Tibial artery (tissue), 4 donors: ENCODE results near the gene ZFP36.

Experiments used
- DNase-seq, 2 donors: peaks; one replicate each; pipeline ENCODE4 v3.0.0-alpha.2; 2019
- H3K27ac ChIP-seq, 2 donors: fragments of 200-600 bp; sonication (generic) in 1 of 2; 1 replicate in 1 of 2; 2 replicates in 1 of 2; pipeline ENCODE4 v1.5.1; 2018 to 2019; ENCODE audit warnings: mild to moderate bottlenecking in 1 of 2
- H3K27me3 ChIP-seq, 2 donors: fragments of 200-600 bp; sonication (generic) in 1 of 2; one replicate each; pipeline versions ENCODE4 v1.5.1 to v1.6.0; 2016 to 2019
- H3K36me3 ChIP-seq, 3 donors: fragments of 200-600 bp; sonication (generic) in 2 of 3; one replicate each; pipeline ENCODE4 v1.5.1; 2016 to 2019; ENCODE audit warnings: mild to moderate bottlenecking in 2 of 3
- H3K4me1 ChIP-seq, 4 donors: fragments of 200-600 bp; sonication (generic) in 2 of 4; 1 replicate in 3 of 4; 2 replicates in 1 of 4; pipeline ENCODE4 v1.5.1; 2016 to 2019
- H3K4me3 ChIP-seq, 2 donors: fragments of 200-600 bp; sonication (generic) in 1 of 2; 1 replicate in 1 of 2; 2 replicates in 1 of 2; pipeline ENCODE4 v1.5.1; 2018 to 2019; ENCODE audit warnings: mild to moderate bottlenecking in 2 of 2
- H3K9me3 ChIP-seq, 3 donors: fragments of 200-600 bp; sonication (generic) in 1 of 3; one replicate each; pipeline ENCODE4 v1.5.1; 2016 to 2019
- intact Hi-C: fragments of 100-400 bp; cut with DNase I; formaldehyde crosslinking; loops from one replicate; pipeline ENCODE4 v1.15.0; 2023; ENCODE audit warnings: low total_unique reads
- TF ChIP-seq, protein P1 (sequence below), 2 experiments: fragments of 200-600 bp in 1 of 2; fragments of 450-650 bp in 1 of 2; IDR thresholded peaks; one replicate each; pipeline ENCODE4 v1.5.1; 2017 to 2019; ENCODE audit warnings: antibody characterized with exemption in 2 of 2, mild to moderate bottlenecking in 1 of 2, moderate library complexity in 1 of 2

The ZFP36 gene

DNA sequence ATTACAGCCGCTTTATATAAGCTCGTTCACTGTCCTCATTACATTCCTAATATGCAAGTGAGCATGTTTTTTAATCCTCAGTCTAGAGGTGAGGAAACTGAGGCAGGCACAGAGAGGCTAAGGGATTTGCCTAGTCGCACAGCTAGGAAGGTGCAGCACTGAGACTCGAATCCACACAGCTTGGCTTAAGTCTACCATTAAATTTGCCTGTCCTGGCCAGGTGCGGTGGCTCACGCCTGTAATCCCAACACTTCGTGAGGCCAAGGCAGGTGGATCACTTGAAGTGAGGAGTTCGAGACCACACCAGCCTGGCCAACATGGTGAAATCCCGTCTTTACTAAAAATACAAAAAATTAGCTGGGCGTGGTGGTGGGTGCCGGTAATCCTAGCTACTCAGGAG lies 21.1 kb downstream of the ZFP36 start:
- TF ChIP-seq, protein P1, sequence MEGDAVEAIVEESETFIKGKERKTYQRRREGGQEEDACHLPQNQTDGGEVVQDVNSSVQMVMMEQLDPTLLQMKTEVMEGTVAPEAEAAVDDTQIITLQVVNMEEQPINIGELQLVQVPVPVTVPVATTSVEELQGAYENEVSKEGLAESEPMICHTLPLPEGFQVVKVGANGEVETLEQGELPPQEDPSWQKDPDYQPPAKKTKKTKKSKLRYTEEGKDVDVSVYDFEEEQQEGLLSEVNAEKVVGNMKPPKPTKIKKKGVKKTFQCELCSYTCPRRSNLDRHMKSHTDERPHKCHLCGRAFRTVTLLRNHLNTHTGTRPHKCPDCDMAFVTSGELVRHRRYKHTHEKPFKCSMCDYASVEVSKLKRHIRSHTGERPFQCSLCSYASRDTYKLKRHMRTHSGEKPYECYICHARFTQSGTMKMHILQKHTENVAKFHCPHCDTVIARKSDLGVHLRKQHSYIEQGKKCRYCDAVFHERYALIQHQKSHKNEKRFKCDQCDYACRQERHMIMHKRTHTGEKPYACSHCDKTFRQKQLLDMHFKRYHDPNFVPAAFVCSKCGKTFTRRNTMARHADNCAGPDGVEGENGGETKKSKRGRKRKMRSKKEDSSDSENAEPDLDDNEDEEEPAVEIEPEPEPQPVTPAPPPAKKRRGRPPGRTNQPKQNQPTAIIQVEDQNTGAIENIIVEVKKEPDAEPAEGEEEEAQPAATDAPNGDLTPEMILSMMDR (IDR thresholded peaks at IDR 0.05), result no peak
- Histone ChIP-seq H3K36me3 (peaks cover 26 to 42% (median 38%) of the 10 kb centered on the region in 3 donors), H3K9me3 (no peaks in the 10 kb centered on the region), H3K4me3 (no peak overlapping the region), H3K27me3 (no peaks in the 10 kb centered on the region), H3K4me1 (peaks cover 0 to 27% (median 16%) of the 10 kb centered on the region in 4 donors), H3K27ac (peak overlapping the region; percentile 80 to 86)
- intact Hi-C loops, result no loop called here
- DNase-seq, result no peak

DNA sequence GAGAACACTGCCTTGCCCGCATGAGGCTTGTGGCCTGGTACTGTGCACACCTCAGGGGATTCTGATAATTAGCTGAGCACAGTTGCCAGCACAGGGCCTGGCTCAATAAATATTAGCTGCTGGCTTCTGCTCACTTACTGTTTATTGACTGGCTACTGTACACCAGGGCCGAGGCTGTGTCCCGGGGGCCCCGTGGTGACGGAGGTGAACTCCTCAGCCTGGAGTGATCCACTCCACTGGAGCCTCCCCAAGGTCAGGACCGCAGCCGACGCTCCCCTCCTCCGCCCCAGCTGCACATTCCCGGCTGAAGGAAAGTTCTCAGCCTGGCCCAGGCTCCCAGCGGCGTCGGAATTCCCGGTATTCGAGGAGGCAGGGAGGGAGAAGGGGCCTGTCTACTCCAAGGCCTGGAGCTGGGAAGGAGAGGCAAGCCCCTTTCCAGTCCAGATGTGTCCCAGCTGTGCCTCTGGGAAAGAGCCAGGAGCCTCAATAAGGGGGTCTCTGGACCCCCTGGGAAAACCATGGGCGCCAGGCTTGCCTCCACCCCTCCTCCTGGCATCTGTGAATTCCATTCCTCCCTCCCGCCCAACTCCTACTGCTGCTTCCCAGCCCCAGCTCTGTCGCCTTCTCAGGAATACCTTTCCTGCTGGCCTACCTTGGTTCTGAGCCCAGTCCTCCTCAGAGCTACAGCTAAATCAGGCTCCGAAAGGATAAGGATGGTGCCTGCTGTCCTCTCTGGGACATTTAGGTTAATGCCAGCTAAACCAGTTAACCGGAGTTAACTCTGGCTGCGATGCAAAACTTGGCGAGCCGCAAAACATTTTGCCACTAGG lies 21.9 kb downstream of the ZFP36 start:
- peaks cover 0 to 28% (median 16%) of the 10 kb centered on the region in 4 donors for H3K4me1 ChIP-seq
- peak in 1 of 2 donors; percentile 81 for DNase-seq
- TF ChIP-seq, protein P1 (IDR thresholded peaks at IDR 0.05), result no peak

DNA sequence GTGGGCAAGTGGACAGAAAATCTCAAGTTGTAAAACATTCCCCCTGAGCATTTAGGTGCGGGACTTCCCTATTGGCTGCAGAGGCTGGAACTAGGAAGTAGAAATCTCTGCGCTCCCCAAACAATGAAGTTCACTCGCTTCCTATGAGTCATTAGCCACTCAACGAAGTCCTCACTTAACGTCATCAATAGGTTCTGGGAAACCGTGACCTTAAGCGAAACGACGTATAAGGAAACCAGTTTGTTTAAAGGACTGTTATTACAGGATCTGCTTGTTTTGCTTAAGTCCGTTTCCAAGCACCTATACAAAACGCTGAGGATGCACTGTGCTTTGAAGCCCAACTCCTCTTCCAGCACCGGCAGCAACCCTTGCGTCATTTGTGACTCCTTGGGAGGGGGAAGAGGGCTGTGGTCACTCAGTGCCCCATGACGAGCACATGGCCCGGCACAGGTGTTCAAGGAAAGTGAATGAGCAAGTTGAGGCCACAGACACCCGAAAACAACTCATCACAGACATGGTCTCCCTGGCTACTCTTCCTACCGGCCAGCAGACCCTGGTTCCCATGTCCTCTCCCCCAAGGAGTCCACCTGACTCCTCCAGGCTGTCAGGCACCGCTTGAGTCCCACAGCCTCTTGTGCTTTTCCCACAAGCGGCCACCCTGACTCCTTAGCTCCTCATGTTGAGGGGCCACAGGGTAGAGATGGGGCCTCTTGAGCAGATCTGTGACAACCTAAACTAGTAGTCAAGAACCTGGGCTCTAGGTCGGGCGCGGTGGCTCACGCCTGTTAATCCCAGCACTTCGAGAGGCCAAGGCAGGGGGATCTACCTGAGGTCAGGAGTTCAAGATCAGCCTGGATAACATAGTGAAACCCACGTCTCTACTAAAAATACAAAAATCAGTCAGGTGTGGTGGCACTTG lies 24.3 kb downstream of the ZFP36 start:
- H3K36me3 ChIP-seq, result peaks cover 24 to 36% (median 35%) of the 10 kb centered on the region in 3 donors
- H3K27ac ChIP-seq, result peak overlapping the region; percentile 47 to 50
- H3K4me1 ChIP-seq, result peaks cover 0 to 48% (median 31%) of the 10 kb centered on the region in 4 donors
- intact Hi-C loops, result no loop called here
- no peaks in the 10 kb centered on the region for H3K27me3 ChIP-seq
- TF ChIP-seq, protein P1 (IDR thresholded peaks at IDR 0.05), result no peak
- no peaks in the 10 kb centered on the region for H3K9me3 ChIP-seq
- DNase-seq, result peak in 1 of 2 donors; percentile 42
- H3K4me3 ChIP-seq, result no peak overlapping the region

More for the DNA sequence above, 21.9 kb downstream of the ZFP36 start:
- H3K27me3 ChIP-seq, result no peaks in the 10 kb centered on the region
- H3K4me3 ChIP-seq, result peak overlapping the region; percentile 5 to 23
- peaks cover 26 to 42% (median 38%) of the 10 kb centered on the region in 3 donors for H3K36me3 ChIP-seq
- intact Hi-C loops, result no loop called here
- H3K27ac ChIP-seq, result peak overlapping the region; percentile 80 to 86
- H3K9me3 ChIP-seq, result no peaks in the 10 kb centered on the region

- H3K27ac ChIP-seq, result no peak overlapping the region
- no peak for DNase-seq
- H3K4me1 ChIP-seq, result peaks cover 0 to 50% (median 38%) of the 10 kb centered on the region in 4 donors
- TF ChIP-seq, protein P1 (IDR thresholded peaks at IDR 0.05), result no peak
- H3K9me3 ChIP-seq, result no peaks in the 10 kb centered on the region
- no peak overlapping the region for H3K4me3 ChIP-seq
- no peaks in the 10 kb centered on the region for H3K27me3 ChIP-seq
- peaks cover 24 to 36% (median 35%) of the 10 kb centered on the region in 3 donors for H3K36me3 ChIP-seq
- intact Hi-C loops, result no loop called here
Observed at GRCh38 chr19:39432677-39433025, 26.0 kb downstream of the ZFP36 start.

- intact Hi-C loops, result no loop called here
- no peak for DNase-seq
- no peak overlapping the region for H3K27ac ChIP-seq
- H3K4me1 ChIP-seq, result peaks cover 0 to 41% (median 32%) of the 10 kb centered on the region in 4 donors
- H3K9me3 ChIP-seq, result no peaks in the 10 kb centered on the region
- TF ChIP-seq, protein P1 (IDR thresholded peaks at IDR 0.05), result no peak
- peaks cover 24 to 36% (median 35%) of the 10 kb centered on the region in 3 donors for H3K36me3 ChIP-seq
- H3K27me3 ChIP-seq, result no peaks in the 10 kb centered on the region
- H3K4me3 ChIP-seq, result no peak overlapping the region
Observed at GRCh38 chr19:39433480-39434079, 26.9 kb downstream of the ZFP36 start.
